GM13977 (cell line): ENCODE data around the gene CCDC187.

Experiments used
- DNase-seq: peaks from one replicate; pipeline ENCODE4 v3.0.0; 2012; ENCODE audit warnings: low spot score
- CTCF ChIP-seq: IDR thresholded peaks from 2 replicates; pipeline ENCODE4 v1.5.1; 2012; ENCODE audit warnings: mild to moderate bottlenecking, control low read depth; ENCODE audit not compliant: insufficient read depth; ENCODE audit errors: extremely low read depth, missing control alignments
- in situ Hi-C: fragments of 300-500 bp; cut with MboI; formaldehyde crosslinking; loops from one replicate; pipeline ENCODE4 v1.12.0; 2022; ENCODE audit warnings: low sequenced_read_pairs, low pct_unique_long_range_greater_than_20kb, mixed read lengths, inconsistent platforms; ENCODE audit not compliant: unreplicated experiment

CCDC187 gene

DNA sequence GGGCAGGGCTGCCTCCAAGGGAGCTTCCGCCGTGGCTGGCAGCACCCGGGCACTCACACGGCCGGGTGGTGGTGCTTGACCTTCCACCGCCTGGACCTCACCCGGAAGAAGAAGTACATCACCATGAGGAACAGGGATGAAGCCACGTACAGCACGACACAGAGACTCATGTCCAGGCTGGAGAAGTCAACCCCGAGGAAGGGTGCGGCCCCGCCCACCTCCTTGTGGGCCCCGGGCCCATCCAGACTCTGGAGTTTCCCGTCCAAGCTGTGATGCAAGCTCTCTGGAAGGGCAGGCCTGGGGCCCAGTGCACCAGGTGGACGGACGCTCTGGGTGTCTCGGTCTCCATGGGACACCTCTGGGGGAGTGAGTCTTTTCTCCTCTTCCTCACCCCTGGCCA is 95.2 kb downstream of the CCDC187 start:
- DNase-seq = no peak
- in situ Hi-C loops = no loop called here
- TF ChIP-seq CTCF = no peak

- in situ Hi-C loops = no loop called here
- no peak for TF ChIP-seq CTCF
- no peak for DNase-seq
Measured at GRCh38 chr9:136207616-136208015, 96.3 kb downstream of the CCDC187 start.

GRCh38 chr9:136206602-136207275 is 97.2 kb downstream of the CCDC187 start:
- no peak for DNase-seq
- in situ Hi-C loops = no loop called here
- TF ChIP-seq CTCF = no peak

DNA sequence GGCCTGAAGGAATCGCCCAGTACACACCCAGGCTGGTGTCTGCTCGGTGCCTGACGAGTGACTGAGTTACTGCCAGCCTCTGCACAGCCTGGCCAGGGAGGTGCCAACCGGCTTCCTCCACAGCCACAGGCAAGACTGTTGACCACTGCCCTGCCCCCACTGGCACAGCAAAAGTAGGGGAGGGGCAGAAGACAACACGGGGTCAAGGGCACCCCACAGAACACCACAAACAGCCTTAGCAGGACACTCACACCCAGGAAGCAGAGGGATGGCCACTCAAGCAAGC is 98.2 kb downstream of the CCDC187 start:
- TF ChIP-seq CTCF = no peak

DNA sequence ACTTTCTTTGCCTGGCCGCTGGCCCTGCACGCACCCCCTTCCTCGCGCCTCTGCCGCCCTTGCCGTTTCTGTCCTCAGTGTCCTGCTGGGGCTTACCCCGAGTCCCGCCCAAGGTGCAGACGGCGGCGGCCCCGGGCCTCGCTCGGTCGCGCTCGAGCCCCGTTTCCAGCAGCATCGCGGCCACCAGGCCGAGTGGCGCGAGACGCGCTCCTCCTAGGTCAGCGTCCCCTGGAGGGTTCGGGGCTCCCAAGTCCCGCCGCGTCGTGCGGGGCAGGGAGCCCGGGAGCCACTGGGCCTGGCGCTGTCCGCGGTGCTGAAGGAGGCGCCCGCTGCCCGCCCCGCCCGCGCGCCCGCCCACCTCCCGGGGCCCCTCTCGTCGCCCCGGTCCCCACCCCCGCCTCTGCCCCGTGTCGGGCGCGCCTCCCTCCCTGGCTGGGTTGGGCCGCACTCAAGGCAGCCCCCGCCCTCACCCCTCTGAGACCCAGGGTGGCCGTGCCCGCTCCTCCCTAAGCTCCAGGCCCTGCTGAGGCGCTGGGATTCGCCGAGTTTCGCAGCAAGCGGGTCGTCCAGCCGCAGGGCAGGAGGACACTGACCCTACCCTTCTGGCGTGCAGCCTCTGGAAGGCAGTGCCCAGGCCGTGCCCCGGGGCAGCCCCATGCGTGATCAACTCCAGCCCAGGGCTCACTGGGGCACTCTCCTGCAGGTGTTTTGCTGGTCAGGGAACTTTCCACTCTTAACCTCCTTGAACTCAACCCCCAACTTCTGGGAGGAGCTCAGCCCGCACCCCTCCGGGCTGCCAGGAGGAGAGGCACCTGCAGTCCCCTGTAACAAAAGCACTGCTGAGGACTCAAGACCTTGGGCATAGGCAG is 98.8 kb downstream of the CCDC187 start, which contains the start of gene LHX3:
LHX3 (minus strand) TSS at position 291 of the 869 bp plus-strand sequence; CDS start at position 175, 116 bp downstream.
- DNase-seq = peak; percentile 80

More for the DNA sequence above, 98.2 kb downstream of the CCDC187 start:
- no peak for DNase-seq
- in situ Hi-C loops = no loop called here

More for the DNA sequence above, 98.8 kb downstream of the CCDC187 start, which contains the start of gene LHX3:
- in situ Hi-C loops = no loop called here
- no peak for TF ChIP-seq CTCF
